ENCODE data around the gene GAPDHS. TPM values are rescaled to one million over a fixed set of nuclear protein-coding genes. Genes with fewer than 3 reads are reported as not detected.

GAPDHS gene
- total RNA-seq, 1 experiment from 2014 or later: not detected

GRCh38 chr19:35545855-35546381, 12.7 kb downstream of the GAPDHS start:
- no peak overlapping the region for H3K27ac ChIP-seq (ENCODE audit: insufficient read length, low read depth, low read length)
- H2BK120ac ChIP-seq (ENCODE audit: low read depth, low read length, poor library complexity, severe bottlenecking): no peak overlapping the region
- peaks cover 15 to 68% (median 46%) of the 10 kb centered on the region in 3 experiments; a peak in 6 of 7 replicates for H3K36me3 Mint-ChIP-seq (ENCODE audit: insufficient read depth in 1 of 3, low read depth in 3 of 3)
- H3K27me3 Mint-ChIP-seq (ENCODE audit: low read depth): no peaks in the 10 kb centered on the region
- no peaks in the 10 kb centered on the region for H4K20me1 ChIP-seq (ENCODE audit: control insufficient read depth, insufficient read depth, insufficient read length)
- H2BK5ac ChIP-seq (ENCODE audit: insufficient read length, low read length): no peak overlapping the region
- no peaks in the 10 kb centered on the region for H3K27me3 ChIP-seq (ENCODE audit: insufficient read depth, low read length)
- no peak overlapping the region for H2AFZ ChIP-seq (ENCODE audit: low read length)
- no peak overlapping the region for H3K4ac ChIP-seq (ENCODE audit: low read depth, low read length)
- no peaks in the 10 kb centered on the region for H3K9me3 ChIP-seq (ENCODE audit: control insufficient read depth, low read depth, low read length)
- H2BK20ac ChIP-seq (ENCODE audit: low read depth, low read length, poor library complexity, severe bottlenecking): no peak overlapping the region
- no peak overlapping the region for H2BK12ac ChIP-seq (ENCODE audit: insufficient read length, low read depth, low read length)
- no peak overlapping the region for H2AK5ac ChIP-seq (ENCODE audit: insufficient read length, low read length)
- peak overlapping the region in 2 of 3 experiments; percentile 67 to 92; a peak in 2 of 7 replicates for H3K27ac Mint-ChIP-seq
- H4K91ac ChIP-seq (ENCODE audit: insufficient read length, low read depth, low read length): no peak overlapping the region
- H3K18ac ChIP-seq (ENCODE audit: insufficient read length, low read depth, low read length): peak overlapping the region; percentile 80
- no peak overlapping the region for H4K8ac ChIP-seq (replicated peaks; ENCODE audit: insufficient read length, low read depth, low read length)
- peak overlapping the region; percentile 42 for H3K14ac ChIP-seq (ENCODE audit: insufficient read depth, low read length)
- no peak for DNase-seq
- no peaks in the 10 kb centered on the region for H3K79me1 ChIP-seq (ENCODE audit: insufficient read depth, low read depth, low read length, poor library complexity, severe bottlenecking)
- peaks cover 5% of the 10 kb centered on the region; the same call in 1 of the 2 replicates for H3K79me2 ChIP-seq (ENCODE audit: insufficient read depth, low read length)
- H3K56ac ChIP-seq (ENCODE audit: insufficient read length, low read depth, low read length): no peak overlapping the region
- H3K4me2 ChIP-seq (ENCODE audit: insufficient read depth, insufficient read length, low read length): peak overlapping the region; percentile 90
- H3K23ac ChIP-seq (ENCODE audit: insufficient read length, low read depth, low read length): no peak overlapping the region
- H3K9ac ChIP-seq (ENCODE audit: extremely low read depth, insufficient read length, low read length): peak overlapping the region; percentile 80
- H3K4me3 Mint-ChIP-seq: peak overlapping the region; percentile 95 to 97
- H3T11ph ChIP-seq (ENCODE audit: low read length): no peak overlapping the region
- H3K4me1 ChIP-seq (ENCODE audit: insufficient read depth, low read length): peaks cover 6% of the 10 kb centered on the region; the same call in 1 of the 2 replicates
- no peak overlapping the region for H2BK15ac ChIP-seq (ENCODE audit: low read depth, low read length)
- H3K23me2 ChIP-seq (ENCODE audit: insufficient read length, low read depth, low read length, poor library complexity, severe bottlenecking): peaks cover 13% of the 10 kb centered on the region
- peaks cover 24 to 28% of the 10 kb centered on the region in 2 experiments for H3K4me1 Mint-ChIP-seq
- WGBS (ENCODE audit: extremely low coverage, insufficient read length, low lambda C conversion rate): no CpG with 5 or more reads among the region's 27 CpGs
- TF ChIP-seq CTCF (conservative IDR thresholded peaks at IDR 0.05): no peak
- no peaks in the 10 kb centered on the region for H3K9me3 Mint-ChIP-seq
- no peak overlapping the region for H4K5ac ChIP-seq (ENCODE audit: insufficient read length, low read depth, low read length)

Data from H9 (cell line).